HCT116 (cell line): ENCODE data around the gene CRYGD. TPM values are rescaled to one million over a fixed set of nuclear protein-coding genes. Genes with fewer than 3 reads are reported as not detected.

Experiments
- ATAC-seq: fragments of 200-7000 bp; cut with Tn5 transposase; 2 replicates; pipeline ENCODE4 v1.9.1; 2020; ENCODE audit warnings: mild to moderate bottlenecking, moderate library complexity
- BruUV-seq: library from RNA; stranded (reverse); fragments of 400-500 nt; replicated peaks from 2 replicates; lab custom pipeline; 2021; lab: Mats Ljungman, UMichigan
- CTCF ChIA-PET: fragments of 300-600 bp; sonication (Branson Sonifier 250); formaldehyde crosslinking; loops from one replicate; lab custom pipeline; 2021; ENCODE audit warnings: antibody characterized with exemption; lab: Charles Lee
- POLR2A ChIA-PET: fragments of 300-600, 350-600 bp; sonication (Branson Sonifier 250); formaldehyde crosslinking; loops from one replicate; lab custom pipeline; 2021; ENCODE audit warnings: antibody characterized with exemption; lab: Charles Lee
- RAD21 ChIA-PET, 2 experiments: fragments of 300-600 bp; sonication (Branson Sonifier 250); formaldehyde crosslinking; loops; one replicate each; lab custom pipeline; 2023; ENCODE audit warnings: low total read pairs in 2 of 2; ENCODE audit not compliant: uncharacterized antibody in 2 of 2, unreplicated experiment in 2 of 2, low non-redundant PET in 1 of 2; lab: Charles Lee
- DNase-seq: peaks from one replicate; pipeline ENCODE4 v3.0.0-alpha.2; 2010; ENCODE audit warnings: low read depth, low spot score
- H2AFZ ChIP-seq: fragments of 200-600 bp; shearing (Covaris generic), sonication (generic); 2 replicates; pipeline ENCODE4 v1.6.1; 2017; ENCODE audit warnings: low read depth, mixed run types, mixed read lengths, antibody characterized with exemption, low read length; ENCODE audit not compliant: poor library complexity, severe bottlenecking
- H3K27ac ChIP-seq: 2 replicates; pipeline ENCODE4 v1.5.1; 2012; ENCODE audit warnings: low read depth, low read length
- H3K27me3 ChIP-seq: fragments of 200-600 bp; sonication (generic); 2 replicates; pipeline ENCODE4 v1.6.1; 2016; ENCODE audit warnings: mixed run types, low read length, mixed read lengths; ENCODE audit not compliant: insufficient read depth
- H3K36me3 ChIP-seq, 2 experiments: fragments of 200-500 bp in 1 of 2; fragments of 200-600 bp in 1 of 2; sonication (Bioruptor generic) in 1 of 2; sonication (generic) in 1 of 2; 2 replicates each; pipeline versions ENCODE4 v1.5.1 to v1.6.1; 2014 to 2016; ENCODE audit warnings: low read length in 2 of 2, inconsistent platforms in 1 of 2, mixed read lengths in 1 of 2, mixed run types in 1 of 2; ENCODE audit not compliant: insufficient read depth in 2 of 2, control insufficient read depth in 1 of 2
- H3K4me1 ChIP-seq, 2 experiments: fragments of 200-600 bp in 1 of 2; sonication (generic) in 1 of 2; 2 replicates each; pipeline versions ENCODE4 v1.5.1 to v1.6.1; 2012 to 2017; ENCODE audit warnings: low read length in 2 of 2, inconsistent platforms in 1 of 2, mild to moderate bottlenecking in 1 of 2, mixed read lengths in 1 of 2, mixed run types in 1 of 2, moderate library complexity in 1 of 2; ENCODE audit not compliant: insufficient read depth in 2 of 2, control insufficient read depth in 1 of 2
- H3K4me2 ChIP-seq: fragments of 200-600 bp; sonication (generic); 2 replicates; pipeline ENCODE4 v1.6.1; 2017; ENCODE audit warnings: mixed run types, low read length, mixed read lengths
- H3K4me3 ChIP-seq, 2 experiments: fragments of 200-600 bp in 1 of 2; sonication (generic) in 1 of 2; replicated peaks in 1 of 2; 2 replicates each; pipeline ENCODE4 v1.5.1; 2011 to 2016; ENCODE audit warnings: low read length in 2 of 2, control low read depth in 1 of 2, low read depth in 1 of 2, mild to moderate bottlenecking in 1 of 2, mixed read lengths in 1 of 2, mixed run types in 1 of 2
- H3K79me2 ChIP-seq: fragments of 200-600 bp; sonication (generic); 2 replicates; pipeline ENCODE4 v1.6.1; 2017; ENCODE audit warnings: mild to moderate bottlenecking, mixed run types, low read length, moderate library complexity, mixed read lengths; ENCODE audit not compliant: insufficient read depth
- H3K9ac ChIP-seq: fragments of 200-600 bp; sonication (generic); 2 replicates; pipeline ENCODE4 v1.6.1; 2016; ENCODE audit warnings: low read length, mixed read lengths
- H3K9me2 ChIP-seq: fragments of 200-600 bp; sonication (generic), shearing (Covaris generic); 2 replicates; pipeline ENCODE4 v1.6.1; 2017; ENCODE audit warnings: mixed run types, mild to moderate bottlenecking, moderate library complexity; ENCODE audit not compliant: insufficient read depth
- H3K9me3 ChIP-seq, 2 experiments: fragments of 200-500 bp in 1 of 2; fragments of 200-600 bp in 1 of 2; sonication (Bioruptor generic) in 1 of 2; sonication (generic) in 1 of 2; 2 replicates each; pipeline ENCODE4 v1.6.1; 2014 to 2017; ENCODE audit warnings: low read length in 2 of 2, mixed read lengths in 2 of 2, inconsistent platforms in 1 of 2, low read depth in 1 of 2, mild to moderate bottlenecking in 1 of 2, mixed run types in 1 of 2, moderate library complexity in 1 of 2; ENCODE audit not compliant: control insufficient read depth in 1 of 2, insufficient read depth in 1 of 2
- H4K20me1 ChIP-seq: fragments of 200-600 bp; sonication (generic), shearing (Covaris generic); 2 replicates; pipeline ENCODE4 v1.6.1; 2017; ENCODE audit warnings: mixed run types, mild to moderate bottlenecking, moderate library complexity; ENCODE audit not compliant: insufficient read depth
- ATF3 ChIP-seq: IDR thresholded peaks from 2 replicates; pipeline ENCODE4 v1.6.1; 2012
- CBX3 ChIP-seq: IDR thresholded peaks from 2 replicates; pipeline ENCODE4 v1.6.1; 2012; ENCODE audit warnings: low read depth
- CEBPB ChIP-seq: IDR thresholded peaks from 2 replicates; pipeline ENCODE4 v1.6.1; 2012; ENCODE audit warnings: low read depth
- EGR1 ChIP-seq: IDR thresholded peaks from 2 replicates; pipeline ENCODE4 v1.6.1; 2012; ENCODE audit warnings: low read depth
- ELF1 ChIP-seq: IDR thresholded peaks from 2 replicates; pipeline ENCODE4 v1.6.1; 2012; ENCODE audit warnings: low read depth, borderline replicate concordance
- EZH2 ChIP-seq: fragments of 200-600 bp; sonication (generic); IDR thresholded peaks from 2 replicates; pipeline ENCODE4 v1.6.1; 2017; ENCODE audit warnings: antibody characterized with exemption, mixed run types
- EZH2phosphoT487 ChIP-seq: fragments of 200-600 bp; IDR thresholded peaks from 2 replicates; pipeline ENCODE4 v1.6.1; 2018; ENCODE audit warnings: antibody characterized with exemption, borderline replicate concordance
- POLR2AphosphoS5 ChIP-seq: IDR thresholded peaks from 2 replicates; pipeline ENCODE4 v1.6.1; 2011; ENCODE audit warnings: mild to moderate bottlenecking, low read depth, low read length, moderate library complexity
- SIN3A ChIP-seq: IDR thresholded peaks from 2 replicates; pipeline ENCODE4 v1.6.1; 2012; ENCODE audit warnings: low read depth
- SP1 ChIP-seq: IDR thresholded peaks from 2 replicates; pipeline ENCODE4 v1.6.1; 2012; ENCODE audit warnings: low read depth
- YY1 ChIP-seq: IDR thresholded peaks from 2 replicates; pipeline ENCODE4 v1.6.1; 2011; ENCODE audit warnings: low read length, low read depth, moderate library complexity, mild to moderate bottlenecking; ENCODE audit not compliant: insufficient replicate concordance; ENCODE audit errors: extremely low read depth
- intact Hi-C: fragments of 100-400 bp; cut with micrococcal nuclease; formaldehyde crosslinking; loops from 2 replicates; pipeline ENCODE4 v1.10.0; 2022
- total RNA-seq: library from RNA; stranded (reverse); gene quantifications from one replicate; pipeline ENCODE4 v1.2.1, GENCODE V29; 2021; ENCODE audit not compliant: unreplicated experiment
- TF ChIP-seq, protein P1 (sequence below): IDR thresholded peaks from 2 replicates; pipeline ENCODE4 v1.6.1; 2012
- TF ChIP-seq, protein P2 (sequence below), 3 experiments: fragments of 200-600 bp in 1 of 3; sonication (generic) in 1 of 3; IDR thresholded peaks in 2 of 3; conservative IDR thresholded peaks in 1 of 3; 2 replicates each; pipeline ENCODE4 v1.5.1; 2012 to 2017; ENCODE audit warnings: low read depth in 2 of 3, low read length in 2 of 3, antibody characterized with exemption in 1 of 3, borderline replicate concordance in 1 of 3, control low read depth in 1 of 3, mild to moderate bottlenecking in 1 of 3, mixed read lengths in 1 of 3, mixed run types in 1 of 3, moderate library complexity in 1 of 3; ENCODE audit not compliant: insufficient read depth in 1 of 3

The CRYGD gene
- total RNA-seq, 1 experiment from 2014 or later: not detected

- BruUV-seq: no TSS peak
- Histone ChIP-seq H2AFZ (no peak overlapping the region), H3K9me2 (no peaks in the 10 kb centered on the region), H3K9ac (no peak overlapping the region), H3K79me2 (no peaks in the 10 kb centered on the region), H3K27ac (no peak overlapping the region), H4K20me1 (no peaks in the 10 kb centered on the region), H3K9me3 (no peaks in the 10 kb centered on the region), H3K4me3 (no peak overlapping the region), H3K4me1 (no peaks in the 10 kb centered on the region), H3K36me3 (no peaks in the 10 kb centered on the region), H3K27me3 (no peaks in the 10 kb centered on the region), H3K4me2 (no peak overlapping the region)
- CTCF ChIA-PET: no interaction called here
- POLR2A ChIA-PET: no interaction called here
- no peak for DNase-seq
- RAD21 ChIA-PET: no interaction called here
- intact Hi-C loops: no loop called here
- no peak for ATAC-seq
- TF ChIP-seq CEBPB: no peak
- no peak for TF ChIP-seq EZH2phosphoT487
- TF ChIP-seq, protein P1, sequence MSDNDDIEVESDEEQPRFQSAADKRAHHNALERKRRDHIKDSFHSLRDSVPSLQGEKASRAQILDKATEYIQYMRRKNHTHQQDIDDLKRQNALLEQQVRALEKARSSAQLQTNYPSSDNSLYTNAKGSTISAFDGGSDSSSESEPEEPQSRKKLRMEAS: no peak
These were observed 32.1 kb upstream of the CRYGD start for GRCh38 chr2:208156439-208156838.

- Histone ChIP-seq H3K4me3 (no peak overlapping the region), H3K4me1 (no peaks in the 10 kb centered on the region), H3K9me3 (no peaks in the 10 kb centered on the region), H3K79me2 (no peaks in the 10 kb centered on the region), H3K27ac (no peak overlapping the region), H4K20me1 (no peaks in the 10 kb centered on the region), H3K9ac (no peak overlapping the region), H3K9me2 (no peaks in the 10 kb centered on the region), H2AFZ (no peak overlapping the region), H3K36me3 (no peaks in the 10 kb centered on the region), H3K27me3 (no peaks in the 10 kb centered on the region), H3K4me2 (no peak overlapping the region)
- intact Hi-C loops: no loop called here
- ChIA-PET RAD21 (no interaction called here), CTCF (no interaction called here), POLR2A (no interaction called here)
- no TSS peak for BruUV-seq
- ATAC-seq (no peak), DNase-seq (no peak)
- TF ChIP-seq, protein P2, sequence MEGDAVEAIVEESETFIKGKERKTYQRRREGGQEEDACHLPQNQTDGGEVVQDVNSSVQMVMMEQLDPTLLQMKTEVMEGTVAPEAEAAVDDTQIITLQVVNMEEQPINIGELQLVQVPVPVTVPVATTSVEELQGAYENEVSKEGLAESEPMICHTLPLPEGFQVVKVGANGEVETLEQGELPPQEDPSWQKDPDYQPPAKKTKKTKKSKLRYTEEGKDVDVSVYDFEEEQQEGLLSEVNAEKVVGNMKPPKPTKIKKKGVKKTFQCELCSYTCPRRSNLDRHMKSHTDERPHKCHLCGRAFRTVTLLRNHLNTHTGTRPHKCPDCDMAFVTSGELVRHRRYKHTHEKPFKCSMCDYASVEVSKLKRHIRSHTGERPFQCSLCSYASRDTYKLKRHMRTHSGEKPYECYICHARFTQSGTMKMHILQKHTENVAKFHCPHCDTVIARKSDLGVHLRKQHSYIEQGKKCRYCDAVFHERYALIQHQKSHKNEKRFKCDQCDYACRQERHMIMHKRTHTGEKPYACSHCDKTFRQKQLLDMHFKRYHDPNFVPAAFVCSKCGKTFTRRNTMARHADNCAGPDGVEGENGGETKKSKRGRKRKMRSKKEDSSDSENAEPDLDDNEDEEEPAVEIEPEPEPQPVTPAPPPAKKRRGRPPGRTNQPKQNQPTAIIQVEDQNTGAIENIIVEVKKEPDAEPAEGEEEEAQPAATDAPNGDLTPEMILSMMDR (IDR thresholded peaks at IDR 0.05 in 2 of 3, conservative IDR thresholded peaks at IDR 0.05 in 1 of 3; ENCODE audit: borderline replicate concordance in 1 of 3, insufficient read depth in 1 of 3, low read depth in 2 of 3, low read length in 2 of 3): no peak
- TF ChIP-seq SIN3A (no peak), EGR1 (no peak), ELF1 (no peak), YY1 (no peak), CEBPB (no peak), EZH2phosphoT487 (no peak), CBX3 (no peak), SP1 (no peak), POLR2AphosphoS5 (no peak), ATF3 (no peak), EZH2 (no peak)
These were observed 28.8 kb upstream of the CRYGD start for GRCh38 chr2:208153156-208153555.
